ENCODE results near the gene CETP.
"Not testable (repeated sequence)": the region's sequence is repeated elsewhere in the genome, so short reads cannot be mapped to it uniquely, and the experiment has no call there.

CETP gene

DNA sequence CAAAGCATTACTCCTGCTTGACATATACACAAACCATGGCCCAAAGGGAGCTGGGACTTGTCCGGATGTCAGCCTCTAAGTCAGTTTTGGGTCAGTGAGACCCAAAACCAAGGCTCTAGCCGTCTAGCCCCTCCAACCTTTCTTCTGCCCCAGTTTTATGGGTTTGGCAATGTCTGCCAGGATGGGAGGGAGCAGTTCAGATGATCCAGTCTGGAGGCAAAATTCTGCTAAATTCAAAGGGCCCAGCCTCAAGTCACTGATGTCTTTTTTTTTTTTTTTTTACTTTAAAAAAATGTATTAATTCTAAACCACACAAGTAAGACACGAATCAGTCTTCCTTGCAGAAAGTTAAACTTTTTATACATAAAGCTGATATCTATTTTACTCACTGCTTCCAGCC is 36.2 kb downstream of the CETP start:
- DNase-seq (ENCODE audit: low read depth in 2 of 2) = no peak

DNA sequence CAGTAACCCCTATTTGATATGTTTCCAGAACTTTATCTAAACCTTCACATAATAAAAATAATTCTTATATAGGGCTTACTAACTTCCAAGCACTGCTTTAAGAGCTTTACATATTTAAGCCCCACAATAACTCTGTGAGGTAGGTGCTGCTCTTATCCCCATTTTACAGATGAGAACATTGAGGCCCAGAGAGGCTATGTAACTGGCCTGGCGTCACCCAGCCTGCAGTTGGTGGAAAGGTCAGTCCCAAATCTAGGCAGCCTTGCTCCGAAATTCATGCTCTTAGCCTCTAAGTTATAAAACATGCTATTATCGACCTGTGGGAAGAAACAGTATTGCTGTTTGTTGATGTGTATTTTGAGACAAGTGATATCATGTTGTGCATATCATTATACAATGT is 36.6 kb downstream of the CETP start:
- DNase-seq (ENCODE audit: low read depth in 2 of 2) = no peak

DNA sequence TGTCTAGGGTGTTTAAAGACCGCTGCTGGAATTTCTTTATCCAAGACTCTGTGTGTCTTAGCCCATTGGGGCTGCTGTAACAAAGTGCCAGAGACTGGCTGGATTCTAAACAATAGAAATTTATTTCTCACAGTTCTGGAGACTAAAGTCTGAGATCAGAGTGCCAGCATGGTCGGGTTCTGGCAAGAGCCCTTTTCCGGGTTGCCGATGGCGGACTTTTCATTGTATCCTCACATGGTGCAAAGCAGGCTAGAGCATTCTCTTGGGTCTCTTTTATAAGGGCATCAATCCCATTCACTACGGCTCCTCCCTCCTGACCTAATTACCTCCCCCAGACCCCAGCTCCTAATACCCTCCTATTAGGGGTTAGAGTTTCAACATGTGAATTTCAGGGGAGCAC is 37.1 kb downstream of the CETP start:
- no peak for DNase-seq (ENCODE audit: low read depth in 2 of 2)

DNA sequence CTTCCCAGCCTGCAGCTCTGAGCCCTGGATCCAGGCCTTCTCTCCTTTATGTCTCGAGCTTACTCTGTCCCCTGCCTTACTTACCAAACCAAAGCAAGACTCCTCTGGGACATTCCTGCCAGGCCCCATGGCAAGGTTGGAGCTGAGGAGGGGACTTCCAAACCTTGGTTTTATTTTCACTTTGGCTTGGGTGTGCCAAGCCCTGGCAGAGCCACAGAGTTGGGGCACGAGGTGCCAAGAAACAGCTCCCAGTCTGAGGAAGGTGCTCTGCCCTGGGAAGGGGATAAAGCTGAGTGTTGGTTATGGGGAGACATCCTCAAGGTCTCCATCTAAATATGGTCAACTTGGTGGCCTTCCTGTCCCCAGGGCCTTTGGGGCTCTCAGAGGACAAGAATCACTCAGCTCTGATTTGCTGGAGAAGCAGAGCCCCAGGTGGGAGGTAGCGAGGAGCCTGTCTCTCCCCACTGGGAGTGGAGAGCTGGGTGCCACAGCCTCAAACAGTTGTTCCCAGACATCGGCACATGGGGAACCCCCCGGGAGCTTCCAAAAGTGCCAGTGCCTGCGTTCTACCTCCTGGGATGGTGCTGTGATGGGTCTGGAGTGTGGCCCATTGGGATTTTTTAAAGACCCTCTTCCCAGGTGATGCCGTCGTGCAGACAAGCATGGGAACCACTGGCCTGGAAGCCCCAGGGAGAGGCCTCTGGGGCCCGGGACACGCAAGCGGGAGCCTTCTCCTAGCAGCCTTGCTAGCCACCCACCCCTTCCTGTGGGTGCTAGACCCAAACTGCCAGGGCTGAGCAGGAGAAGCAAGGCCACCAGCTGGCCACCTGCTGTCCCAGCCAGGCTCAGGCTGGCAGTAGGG is 37.9 kb downstream of the CETP start:
- no peak for DNase-seq (ENCODE audit: low read depth in 2 of 2)

DNA sequence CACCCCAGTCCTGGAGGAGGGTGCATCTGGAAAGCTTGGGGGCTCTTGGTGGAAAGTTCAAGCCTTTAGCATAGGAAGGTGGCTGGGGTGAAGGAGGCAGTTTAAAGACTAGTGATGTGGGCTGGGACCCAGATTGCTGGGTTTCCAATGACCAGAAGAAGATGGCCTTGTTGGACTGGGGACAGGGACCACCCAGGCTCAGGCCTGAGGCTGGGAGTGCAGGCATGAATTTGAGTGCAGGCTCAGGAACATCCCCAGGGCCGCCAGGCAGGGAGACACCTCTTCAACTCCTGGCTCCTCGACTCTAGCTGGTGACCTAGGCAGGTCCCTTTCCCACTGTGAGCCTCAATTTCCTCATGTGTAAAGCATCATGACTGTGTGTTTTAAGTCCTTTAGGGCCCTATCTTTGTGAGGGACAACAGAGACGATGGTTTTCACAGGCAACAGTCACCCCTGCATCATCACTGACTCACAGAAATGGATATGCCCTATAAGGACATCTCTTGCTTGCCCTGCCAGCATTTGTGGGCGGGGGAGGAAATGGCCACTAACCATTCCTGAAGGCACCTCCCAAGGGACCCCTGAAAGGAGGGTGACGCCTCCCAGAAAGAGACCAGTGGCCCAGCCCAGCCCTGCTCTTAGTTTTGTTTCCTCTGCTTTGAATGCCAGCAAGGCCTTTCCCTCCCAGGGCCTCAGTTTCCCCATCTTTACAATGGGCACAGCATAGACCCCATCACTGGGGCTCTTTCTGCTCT is 38.7 kb downstream of the CETP start:
- peak in 1 of 2 donors; percentile 34 for DNase-seq (ENCODE audit: low read depth in 2 of 2)

DNA sequence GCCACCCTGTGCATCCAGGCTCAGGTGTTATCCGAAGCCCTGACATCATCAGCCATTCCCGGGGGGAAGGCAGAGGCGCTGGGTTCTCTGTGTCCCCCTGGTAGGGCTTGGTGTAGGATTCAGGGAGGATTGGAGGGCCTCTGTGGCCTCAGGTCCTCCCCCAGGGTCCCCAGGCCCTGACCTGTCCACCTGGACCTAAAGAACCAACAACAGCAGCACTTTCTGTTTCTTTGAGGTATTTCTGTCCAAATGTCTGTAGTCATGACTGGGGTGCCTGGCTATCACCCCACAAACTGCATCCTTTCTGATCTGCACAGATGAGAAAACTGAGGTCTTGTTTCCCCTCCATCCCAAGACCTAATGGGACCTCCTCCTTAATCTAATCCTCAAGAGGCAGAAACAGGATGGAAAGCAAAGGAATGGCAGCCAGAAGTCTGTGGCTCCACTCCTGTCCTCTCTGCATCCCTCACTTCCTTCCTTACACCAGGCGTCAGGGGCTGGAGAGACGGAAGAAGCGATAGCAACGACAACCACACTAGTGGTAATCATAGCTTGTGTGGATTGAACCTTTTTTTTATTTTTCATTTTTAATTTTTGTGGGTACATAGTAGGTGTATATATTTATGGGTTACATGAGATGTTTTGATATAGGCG is 39.4 kb downstream of the CETP start:
- DNase-seq (ENCODE audit: low read depth in 2 of 2) = no peak

GRCh38 chr16:57003439-57004386 is 42.0 kb downstream of the CETP start:
- no peak for DNase-seq (ENCODE audit: low read depth in 2 of 2)

GRCh38 chr16:57004387-57005250 is 42.9 kb downstream of the CETP start:
- DNase-seq (ENCODE audit: low read depth in 2 of 2) = no peak

DNA sequence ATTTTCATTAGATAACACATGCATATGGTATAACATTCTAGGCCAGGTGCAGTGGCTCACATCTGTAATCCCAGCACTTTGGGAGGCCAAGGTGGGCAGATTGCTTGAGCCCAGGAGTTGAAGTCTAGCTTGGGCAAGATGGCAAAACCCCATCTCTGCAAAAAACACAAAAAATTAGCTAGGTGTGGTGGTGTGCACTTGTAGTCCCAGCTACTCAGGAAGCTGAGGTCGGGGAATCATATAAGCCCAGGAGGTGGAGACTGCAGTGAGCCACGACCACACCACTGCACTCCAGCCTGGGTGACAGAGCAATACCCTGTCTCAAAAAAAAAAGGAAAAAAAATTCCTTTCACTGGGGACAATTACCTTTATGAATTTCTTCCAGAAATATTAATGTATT is 43.8 kb downstream of the CETP start:
- not testable (repeated sequence) for DNase-seq (ENCODE audit: low read depth in 2 of 2)

- no peak for DNase-seq (ENCODE audit: low read depth in 2 of 2)
These were observed 45.3 kb downstream of the CETP start for GRCh38 chr16:57007050-57007449.

DNA sequence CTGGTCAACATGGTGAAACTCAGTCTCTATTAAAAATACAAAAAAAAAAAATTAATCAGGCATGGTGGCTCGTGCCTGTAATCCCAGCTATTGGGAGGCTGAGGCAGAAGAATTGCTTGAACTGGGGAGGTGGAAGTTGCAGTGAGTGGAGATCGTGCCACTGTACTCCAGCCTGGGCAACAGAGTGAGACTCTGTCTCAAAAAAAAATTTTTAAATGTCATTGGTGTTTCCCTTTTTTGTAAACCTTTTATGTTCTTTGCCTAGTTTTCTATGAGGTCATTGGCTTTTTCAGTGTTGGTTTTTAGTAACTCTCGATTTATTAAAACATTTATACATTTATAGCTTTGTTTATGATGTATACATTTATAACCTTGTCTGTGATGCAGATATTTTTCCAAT is 45.8 kb downstream of the CETP start:
- no peak for DNase-seq (ENCODE audit: low read depth in 2 of 2)

DNA sequence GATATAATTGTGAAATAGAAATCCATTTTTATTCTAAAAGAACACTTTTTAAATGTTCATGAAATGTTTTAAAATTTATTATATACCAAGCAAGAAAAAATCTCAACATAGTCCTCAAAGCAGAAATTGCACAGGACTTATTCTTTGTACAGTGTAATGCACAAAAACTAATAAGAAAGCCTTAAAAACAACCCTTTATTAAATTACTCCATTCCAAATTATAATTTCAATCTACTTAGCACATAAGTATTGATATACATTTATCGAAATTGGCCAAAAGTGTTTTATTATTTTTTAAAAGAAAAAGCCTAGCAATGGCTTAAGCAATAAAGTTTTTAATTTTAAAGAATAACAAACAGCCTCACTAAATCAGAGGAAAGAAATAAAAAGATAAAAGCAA is 46.7 kb downstream of the CETP start:
- DNase-seq (ENCODE audit: low read depth in 2 of 2) = no peak

GRCh38 chr16:57009643-57010170 is 48.0 kb downstream of the CETP start:
- DNase-seq (ENCODE audit: low read depth in 2 of 2) = no peak

GRCh38 chr16:57012353-57012752 is 50.6 kb downstream of the CETP start:
- no peak for DNase-seq (ENCODE audit: low read depth in 2 of 2)

DNA sequence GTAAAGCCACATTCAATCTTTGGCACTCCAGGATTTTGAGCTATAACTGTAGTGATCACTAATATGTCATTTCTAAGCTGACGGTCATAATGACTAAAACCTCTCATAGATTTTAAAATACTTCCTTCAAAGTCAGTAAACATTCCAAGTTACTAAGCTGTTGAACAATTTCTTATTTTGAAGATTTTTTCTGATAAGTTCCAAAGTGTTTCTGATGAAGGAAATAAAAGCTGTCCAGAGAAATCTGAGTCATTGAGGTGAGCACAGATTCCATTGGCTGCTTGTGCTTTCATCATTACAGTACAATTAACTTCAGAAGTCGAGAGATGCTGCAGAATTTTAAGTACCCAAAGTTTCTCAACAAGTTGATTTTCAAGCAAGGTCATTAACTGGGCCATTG is 51.5 kb downstream of the CETP start:
- DNase-seq (ENCODE audit: low read depth in 2 of 2) = no peak

- no peak for DNase-seq (ENCODE audit: low read depth in 2 of 2)
These were observed 52.2 kb downstream of the CETP start for GRCh38 chr16:57013902-57014301.

GRCh38 chr16:57016301-57016700 is 54.6 kb downstream of the CETP start:
- DNase-seq (ENCODE audit: low read depth in 2 of 2) = no peak

- no peak for DNase-seq (ENCODE audit: low read depth in 2 of 2)
These were observed 55.1 kb downstream of the CETP start for GRCh38 chr16:57016831-57017230.

- no peak for DNase-seq (ENCODE audit: low read depth in 2 of 2)
These were observed 55.5 kb downstream of the CETP start for GRCh38 chr16:57017251-57017650.

- DNase-seq (ENCODE audit: low read depth in 2 of 2) = no peak
These were observed 58.0 kb downstream of the CETP start for GRCh38 chr16:57019746-57020145.
